HepG2 (cell line): Measurements from ENCODE around the gene PKLR. TPM values are rescaled to one million over a fixed set of nuclear protein-coding genes. Genes with fewer than 3 reads are reported as not detected.

Source experiments
- AHR ChIP-seq: IDR thresholded peaks from 2 replicates; pipeline ENCODE4 v1.6.1; 2018; ENCODE audit warnings: missing genetic modification reagents, missing compliant biosample characterization
- ARID2 ChIP-seq: sonication (generic); formaldehyde crosslinking; IDR thresholded peaks from 2 replicates; pipeline ENCODE4 v1.8.1; 2022; ENCODE audit warnings: mild to moderate bottlenecking, missing genetic modification reagents, borderline replicate concordance
- ARID3A ChIP-seq: IDR thresholded peaks from 2 replicates; pipeline ENCODE4 v1.6.1; 2012; ENCODE audit warnings: low read depth, low read length, improper control_type of control experiment
- HDAC2 ChIP-seq: sonication (generic); formaldehyde crosslinking; IDR thresholded peaks from 2 replicates; pipeline ENCODE4 v1.4.0; 2020; ENCODE audit warnings: missing genetic modification reagents
- HNF4A ChIP-seq: sonication (generic); formaldehyde crosslinking; IDR thresholded peaks from 2 replicates; pipeline ENCODE4 v1.4.0; 2020; ENCODE audit warnings: missing genetic modification reagents
- MLX ChIP-seq: IDR thresholded peaks from 2 replicates; pipeline ENCODE4 v1.6.1; 2016
- PBX3 ChIP-seq: sonication (generic); formaldehyde crosslinking; IDR thresholded peaks from 2 replicates; pipeline ENCODE4 v1.8.1; 2023; ENCODE audit warnings: missing genetic modification reagents, inconsistent platforms, borderline replicate concordance
- POLR2A ChIP-seq, 2 experiments: IDR thresholded peaks; 2 replicates each; pipeline ENCODE4 v1.6.1; 2011; ENCODE audit warnings: low read depth in 2 of 2, low read length in 2 of 2, mild to moderate bottlenecking in 1 of 2, moderate library complexity in 1 of 2; ENCODE audit not compliant: insufficient read depth in 1 of 2
- SALL1 ChIP-seq: sonication (generic); formaldehyde crosslinking; IDR thresholded peaks from 2 replicates; pipeline ENCODE4 v1.8.0; 2022; ENCODE audit warnings: mild to moderate bottlenecking, missing genetic modification reagents
- THAP7 ChIP-seq: sonication (generic); formaldehyde crosslinking; IDR thresholded peaks from 2 replicates; pipeline ENCODE4 v1.8.1; 2023; ENCODE audit warnings: mild to moderate bottlenecking, missing genetic modification reagents
- ZBTB3 ChIP-seq: sonication (generic); formaldehyde crosslinking; IDR thresholded peaks from 2 replicates; pipeline ENCODE4 v1.4.0; 2020; ENCODE audit warnings: low read depth, mild to moderate bottlenecking, moderate library complexity, missing genetic modification reagents, borderline replicate concordance
- ZBTB33 ChIP-seq: sonication (generic); formaldehyde crosslinking; IDR thresholded peaks from 2 replicates; pipeline ENCODE4 v1.4.0; 2020; ENCODE audit warnings: missing genetic modification reagents
- ZBTB44 ChIP-seq: sonication (generic); formaldehyde crosslinking; IDR thresholded peaks from 2 replicates; pipeline ENCODE4 v1.4.0; 2020; ENCODE audit warnings: missing genetic modification reagents
- ZNF556 ChIP-seq: sonication (generic); formaldehyde crosslinking; IDR thresholded peaks from 2 replicates; pipeline ENCODE4 v1.4.0; 2020; ENCODE audit warnings: mild to moderate bottlenecking, missing genetic modification reagents, borderline replicate concordance
- ZNF577 ChIP-seq: sonication (generic); formaldehyde crosslinking; IDR thresholded peaks from 2 replicates; pipeline ENCODE4 v1.4.0; 2020; ENCODE audit warnings: mild to moderate bottlenecking, low read depth, missing genetic modification reagents, borderline replicate concordance
- ZNF746 ChIP-seq: sonication (generic); formaldehyde crosslinking; IDR thresholded peaks from 2 replicates; pipeline ENCODE4 v1.8.0; 2022; ENCODE audit warnings: mild to moderate bottlenecking, missing genetic modification reagents
- ZSCAN12 ChIP-seq: sonication (generic); formaldehyde crosslinking; IDR thresholded peaks from 2 replicates; pipeline ENCODE4 v1.9.0; 2021; ENCODE audit warnings: mild to moderate bottlenecking, missing genetic modification reagents
- ZXDC ChIP-seq: sonication (generic); formaldehyde crosslinking; IDR thresholded peaks from 2 replicates; pipeline ENCODE4 v1.5.0; 2020; ENCODE audit warnings: mild to moderate bottlenecking, missing genetic modification reagents
- polyA plus RNA-seq, 8 experiments: library from polyadenylated mRNA; depleted of rRNA in 3 of 8; stranded (reverse) in 7 of 8; unstranded in 1 of 8; fragments of >200 nt; fragmentation: Illumina TruSeq in 4 of 8; extraction: Trizol in 4 of 8; gene quantifications; 2 replicates each; pipeline versions ENCODE4 v1.2.1 to v1.2.3, GENCODE V29; 2011 to 2016; ENCODE audit warnings: low read depth in 4 of 8, missing spikeins in 1 of 8, mixed read lengths in 1 of 8; ENCODE audit not compliant: insufficient read depth in 1 of 8
- total RNA-seq, 5 experiments: library from RNA; depleted of rRNA; stranded (reverse); fragments of >200 nt; fragmentation: Illumina TruSeq; extraction: Trizol; gene quantifications; 2 replicates each; pipeline ENCODE4 v1.2.3, GENCODE V29; 2016; ENCODE audit warnings: low read depth in 1 of 5

Gene PKLR
- total and polyA plus RNA-seq, 2 of the 13 experiments (the other 11 are each of a cell fraction or from before 2014, with no cell fraction given), result 10.3 to 29.3 TPM

DNA sequence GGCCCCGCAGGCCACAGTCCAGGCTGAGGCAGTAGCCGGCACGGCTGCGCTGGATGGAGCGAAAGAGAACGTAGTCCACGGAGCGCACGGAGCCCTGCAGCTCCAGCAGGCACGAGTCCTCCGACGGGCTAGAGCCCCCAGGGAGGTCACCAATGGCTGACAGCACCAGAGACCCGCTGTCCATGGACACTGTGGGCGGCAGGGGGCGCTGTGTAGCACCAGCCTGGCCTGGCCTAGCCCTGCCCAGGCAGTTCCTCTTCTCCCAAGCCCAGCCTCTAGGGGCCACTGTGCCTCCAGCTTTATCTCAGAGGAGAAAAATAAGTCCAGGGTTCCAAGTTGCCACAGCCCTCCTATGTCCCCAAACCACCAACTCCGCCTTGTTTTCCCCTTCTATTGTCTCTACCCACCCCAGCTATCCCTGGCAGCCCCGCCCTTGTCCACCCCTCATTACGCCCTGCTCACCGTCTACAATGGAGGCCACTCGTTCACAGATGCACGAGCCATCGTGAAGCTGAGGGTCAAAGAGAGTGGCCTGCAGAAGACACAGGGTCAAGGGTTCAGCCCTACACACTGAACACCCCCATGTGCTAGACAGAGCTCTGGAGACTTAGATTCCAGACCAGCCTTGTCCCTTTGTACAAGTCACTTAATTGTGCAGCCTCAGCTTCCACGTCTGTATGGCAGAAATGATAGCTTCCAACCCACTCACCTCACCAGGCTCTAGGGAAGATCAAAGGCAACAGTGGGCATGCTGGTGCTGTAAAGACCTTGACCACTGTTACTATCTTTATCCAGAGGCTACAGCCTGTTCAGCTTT is 50.4 kb downstream of the PKLR start (continued):
- TF ChIP-seq ARID3A (no peak), ZSCAN12 (CRISPR knock-in tag) (no peak), ZBTB33 (CRISPR knock-in tag) (peak; percentile 70), ZNF746 (CRISPR knock-in tag) (no peak), PBX3 (CRISPR knock-in tag) (no peak), ZXDC (CRISPR knock-in tag) (no peak), ZBTB44 (CRISPR knock-in tag) (no peak), THAP7 (CRISPR knock-in tag) (no peak), AHR (CRISPR knock-in tag) (no peak), SALL1 (CRISPR knock-in tag) (peak; percentile 79), ZNF577 (CRISPR knock-in tag) (no peak), HDAC2 (CRISPR knock-in tag) (peak; percentile 26; the same call in 1 of the 2 replicates), ARID2 (CRISPR knock-in tag) (no peak), HNF4A (CRISPR knock-in tag) (peak; percentile 22), ZBTB3 (CRISPR knock-in tag) (no peak), POLR2A (IDR thresholded peaks at IDR 0.05; ENCODE audit: insufficient read depth in 1 of 2, low read depth in 2 of 2, low read length in 2 of 2) (no peak), MLX (CRISPR knock-in tag) (0 out of 2 replicates have a peak, but pooled peaks have one; percentile 5), ZNF556 (CRISPR knock-in tag) (no peak)
